Adrenal gland (tissue), 5 donors: ENCODE measurements around the gene RNF166.

Experiments used
- CTCF ChIP-seq, 6 experiments: fragments of 450-650 bp in 4 of 6; fragments of 200-600 bp in 2 of 6; sonication (generic) in 1 of 6; IDR thresholded peaks; 1 replicate in 5 of 6; 2 replicates in 1 of 6; pipeline versions ENCODE4 v1.5.1 to v1.8.0; 2016 to 2021; ENCODE audit warnings: antibody characterized with exemption in 6 of 6, mild to moderate bottlenecking in 2 of 6, moderate library complexity in 1 of 6
- POLR2A ChIP-seq, 2 donors: fragments of 450-650 bp; IDR thresholded peaks; one replicate each; pipeline ENCODE4 v1.6.1; 2017; ENCODE audit warnings: antibody characterized with exemption in 2 of 2, mild to moderate bottlenecking in 2 of 2, moderate library complexity in 1 of 2
- donor health status: DM: no; HTN: no; CAD: no.

GRCh38 chr16:88662222-88662842 lies 43.9 kb downstream of the RNF166 start:
- no peak for TF ChIP-seq CTCF (IDR thresholded peaks at IDR 0.05)
- TF ChIP-seq POLR2A (IDR thresholded peaks at IDR 0.05), result no peak
